Common myeloid progenitor, CD34-positive (primary cell): ENCODE results near the gene SDC1.
A peak's percentile ranks its signal among the peaks of the same experiment; 100 is the strongest.

Source experiments
- CTCF ChIA-PET: fragments of 350-600 bp; sonication (Branson Sonifier 250); formaldehyde crosslinking; loops from one replicate; lab custom pipeline; 2021; ENCODE audit warnings: antibody characterized with exemption; lab: Charles Lee
- POLR2A ChIA-PET: fragments of 350-600 bp; sonication (Branson Sonifier 250); formaldehyde crosslinking; loops from one replicate; lab custom pipeline; 2021; ENCODE audit warnings: antibody characterized with exemption; lab: Charles Lee
- DNase-seq, 3 donors: peaks; one replicate each; pipeline versions ENCODE4 v3.0.0 to v3.0.0-alpha.2; 2013
- H3K27ac ChIP-seq, 2 experiments: 1 replicate in 1 of 2; 2 replicates in 1 of 2; pipeline ENCODE4 v1.7.0; 2013; ENCODE audit warnings: inconsistent platforms in 2 of 2, low read length in 2 of 2, mild to moderate bottlenecking in 2 of 2, low read depth in 1 of 2, moderate library complexity in 1 of 2; ENCODE audit not compliant: severe bottlenecking in 2 of 2, insufficient read depth in 1 of 2, poor library complexity in 1 of 2
- H3K27me3 ChIP-seq, 5 experiments: replicated peaks in 2 of 5; 1 replicate in 3 of 5; 2 replicates in 2 of 5; pipeline versions ENCODE4 v1.6.1 to v1.7.0; 2013; ENCODE audit warnings: low read length in 4 of 5, mild to moderate bottlenecking in 2 of 5, moderate library complexity in 2 of 5, inconsistent platforms in 1 of 5; ENCODE audit not compliant: insufficient read depth in 5 of 5, control insufficient read depth in 4 of 5
- H3K36me3 ChIP-seq, 4 experiments: 1 replicate in 2 of 4; 2 replicates in 2 of 4; pipeline versions ENCODE4 v1.6.1 to v1.7.0; 2013; ENCODE audit warnings: low read length in 3 of 4, control low read depth in 1 of 4, mild to moderate bottlenecking in 1 of 4; ENCODE audit not compliant: control insufficient read depth in 4 of 4, insufficient read depth in 4 of 4
- H3K4me1 ChIP-seq, 4 experiments: 1 replicate in 3 of 4; 2 replicates in 1 of 4; pipeline versions ENCODE4 v1.6.1 to v1.7.1; 2013; ENCODE audit warnings: low read length in 3 of 4, mild to moderate bottlenecking in 3 of 4, control low read depth in 1 of 4, inconsistent platforms in 1 of 4, moderate library complexity in 1 of 4; ENCODE audit not compliant: control insufficient read depth in 4 of 4, insufficient read depth in 4 of 4; ENCODE audit errors: control extremely low read depth in 1 of 4
- H3K4me3 ChIP-seq, 7 experiments: 1 replicate in 4 of 7; 2 replicates in 3 of 7; pipeline versions ENCODE4 v1.5.1 to v1.7.0; 2013; ENCODE audit warnings: mild to moderate bottlenecking in 7 of 7, low read length in 6 of 7, moderate library complexity in 6 of 7, inconsistent platforms in 2 of 7, low read depth in 2 of 7, control low read depth in 1 of 7; ENCODE audit not compliant: insufficient read depth in 4 of 7, control insufficient read depth in 1 of 7; ENCODE audit errors: extremely low read depth in 1 of 7
- H3K9me3 ChIP-seq, 5 experiments: 1 replicate in 4 of 5; 2 replicates in 1 of 5; pipeline versions ENCODE4 v1.6.1 to v1.7.1; 2013; ENCODE audit warnings: low read length in 4 of 5, mild to moderate bottlenecking in 2 of 5, inconsistent platforms in 1 of 5, low read depth in 1 of 5, moderate library complexity in 1 of 5; ENCODE audit not compliant: control insufficient read depth in 4 of 5, insufficient read depth in 2 of 5; ENCODE audit errors: control extremely low read depth in 1 of 5
- WGBS: methylation state at CpG from one replicate; pipeline ENCODE4 v1.1.5; 2013; ENCODE audit not compliant: insufficient coverage; 5-methylcytosine and 5-hydroxymethylcytosine counted together

Gene SDC1

DNA sequence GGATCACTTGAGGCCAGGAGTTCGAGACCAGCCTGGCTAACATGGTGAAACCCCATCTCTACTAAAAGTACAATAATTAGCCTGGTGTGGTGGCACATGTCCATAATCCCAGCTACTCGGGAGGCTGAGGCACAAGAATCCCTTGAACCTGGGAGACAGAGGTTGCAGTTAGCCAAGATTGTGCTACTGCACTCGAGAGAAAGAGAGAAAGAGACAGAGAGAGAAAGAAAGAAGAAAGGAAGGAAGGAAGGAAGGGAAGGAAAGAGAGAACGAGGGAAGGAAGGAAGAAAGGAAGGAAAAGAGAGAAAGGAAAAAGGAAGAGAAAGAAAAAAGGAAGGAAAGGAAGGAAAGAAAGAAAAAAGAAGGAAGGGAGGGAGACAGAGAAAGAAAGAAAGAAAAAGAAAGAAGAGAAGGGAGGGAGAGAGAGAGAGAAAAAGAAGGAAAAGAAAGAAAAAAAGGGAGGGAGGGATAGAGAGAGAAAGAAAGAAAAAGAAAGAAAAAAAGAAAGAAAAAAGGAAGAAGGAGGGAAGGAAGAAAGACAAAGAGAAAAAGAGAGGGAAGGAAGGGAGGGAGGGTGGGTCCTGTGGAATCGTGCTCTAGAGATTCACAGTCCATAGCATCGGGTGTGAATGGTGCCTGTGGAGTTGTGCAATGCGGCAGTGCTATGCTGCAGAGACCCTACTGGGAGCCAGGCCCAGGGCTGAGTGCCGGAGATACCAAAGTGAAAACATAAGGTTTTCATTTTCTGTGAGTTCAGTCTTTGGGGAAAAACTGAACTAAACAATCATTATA lies 4.6 kb upstream of the SDC1 start:
- Histone ChIP-seq H3K36me3 (no peaks in the 10 kb centered on the region), H3K4me1 (peaks cover 0 to 12% (median 10%) of the 10 kb centered on the region in 4 experiments), H3K27me3 (peaks cover 0 to 11% (median 7%) of the 10 kb centered on the region in 5 experiments), H3K9me3 (no peaks in the 10 kb centered on the region), H3K27ac (no peak overlapping the region), H3K4me3 (no peak overlapping the region)
- ChIA-PET CTCF (no interaction called here), POLR2A (no interaction called here)
- 91% methylated on average over 6 of the region's 8 CpGs for WGBS
- DNase-seq, result no peak

- Histone ChIP-seq H3K36me3 (no peaks in the 10 kb centered on the region), H3K27ac (no peak overlapping the region), H3K9me3 (no peaks in the 10 kb centered on the region), H3K4me3 (no peak overlapping the region), H3K4me1 (peaks cover 0 to 26% (median 23%) of the 10 kb centered on the region in 4 experiments), H3K27me3 (peaks cover 0 to 26% (median 12%) of the 10 kb centered on the region in 5 experiments)
- no peak for DNase-seq
- CTCF ChIA-PET, result no interaction called here
- WGBS, result 91% methylated on average over 5 of the region's 10 CpGs
- POLR2A ChIA-PET, result no interaction called here
These were observed 3.1 kb upstream of the SDC1 start for GRCh38 chr2:20227894-20228505.

DNA sequence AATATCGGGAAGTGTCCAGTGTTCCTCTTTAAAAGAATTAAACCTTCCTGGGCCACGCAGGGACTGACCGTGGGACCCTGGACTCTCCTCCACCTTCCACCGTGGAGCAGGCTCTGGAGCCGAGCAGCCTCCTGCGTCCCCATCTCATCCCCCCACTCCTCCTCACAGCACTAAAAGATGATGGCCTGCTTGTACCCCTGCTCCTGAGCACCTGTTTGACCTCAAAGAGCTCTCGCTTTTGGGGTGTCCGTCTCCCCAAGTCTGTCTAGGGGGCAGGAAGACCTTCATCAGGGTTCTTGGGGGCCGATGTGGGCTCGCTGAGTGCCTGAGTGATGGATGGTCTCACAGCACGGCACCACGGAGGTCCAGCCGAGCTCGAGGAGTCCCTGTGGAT lies 1.2 kb upstream of the SDC1 start:
- WGBS, result 95% methylated on average over 14 of the region's 14 CpGs
- Histone ChIP-seq H3K9me3 (no peaks in the 10 kb centered on the region), H3K36me3 (no peaks in the 10 kb centered on the region), H3K27me3 (peaks cover 0 to 44% (median 26%) of the 10 kb centered on the region in 5 experiments), H3K4me3 (no peak overlapping the region), H3K27ac (no peak overlapping the region), H3K4me1 (peaks cover 0 to 28% (median 24%) of the 10 kb centered on the region in 4 experiments)
- ChIA-PET CTCF (interaction anchor here (0.9 to 2.2 kb wide), 9 partner anchors 11 to 271 kb away, joined by 3 to 9 read pairs (median 4); no protein-coding TSS in a partner anchor), POLR2A (interaction anchor here (1.2 kb wide), 1 partner anchor 12 kb away, joined by 3 read pairs; no protein-coding TSS in a partner anchor)
- DNase-seq, result no peak

DNA sequence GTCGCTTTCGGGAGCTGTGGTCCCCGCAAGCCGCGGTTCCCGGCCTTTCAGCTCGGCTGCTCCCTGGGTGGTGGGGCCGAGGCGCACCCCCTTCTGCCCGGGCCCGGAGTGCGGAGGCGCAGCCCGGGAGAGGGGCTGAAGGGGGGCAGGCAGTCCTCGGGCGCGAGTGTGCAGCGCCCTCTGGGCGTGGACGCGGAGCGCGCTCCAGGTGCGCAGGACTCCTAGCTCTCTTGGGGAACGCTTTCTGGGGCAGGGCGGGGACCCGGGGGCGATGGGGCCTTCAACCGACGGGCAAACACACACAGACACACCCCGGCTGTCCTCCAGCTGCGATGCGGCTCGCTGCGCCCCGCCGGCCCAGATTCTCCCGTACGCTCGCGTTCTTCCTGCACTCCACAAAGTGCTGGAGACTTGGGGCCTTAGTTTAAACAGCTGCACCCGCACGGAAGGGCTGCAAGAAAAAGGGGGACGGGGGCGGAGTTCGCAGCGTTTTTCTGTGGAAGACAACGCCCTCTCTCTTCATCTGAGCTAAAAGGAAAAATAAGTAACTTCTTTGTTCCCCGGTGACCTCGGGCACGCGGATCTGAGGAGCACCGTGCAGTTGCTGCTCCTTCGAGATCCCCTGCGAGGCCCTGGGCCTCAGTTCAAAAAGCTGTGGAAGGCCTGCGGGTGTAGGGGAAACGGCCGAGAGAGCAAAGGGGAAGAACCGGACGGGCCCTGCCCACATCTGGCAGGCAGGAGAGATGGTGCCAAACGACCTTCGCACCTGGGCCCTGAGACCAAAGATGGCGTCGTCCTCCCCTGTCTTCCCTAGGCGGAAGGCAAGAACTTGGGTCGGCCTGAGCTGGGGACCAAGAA lies 593 bp upstream of the SDC1 start:
- Histone ChIP-seq H3K9me3 (no peaks in the 10 kb centered on the region), H3K36me3 (no peaks in the 10 kb centered on the region), H3K4me3 (peak overlapping the region in 6 of 7 experiments; percentile 25 to 76 (median 54)), H3K4me1 (peaks cover 0 to 28% (median 24%) of the 10 kb centered on the region in 4 experiments), H3K27me3 (peaks cover 0 to 49% (median 28%) of the 10 kb centered on the region in 5 experiments), H3K27ac (no peak overlapping the region)
- DNase-seq, result peak; percentile 64 to 78 (median 72)
- ChIA-PET CTCF (interaction anchor here (0.8 to 2.2 kb wide), 14 partner anchors 10 to 270 kb away, joined by 3 to 9 read pairs (median 4); no protein-coding TSS in a partner anchor), POLR2A (interaction anchor here (1.2 kb wide), 1 partner anchor 13 kb away, joined by 3 read pairs; no protein-coding TSS in a partner anchor)
- 9% methylated on average over 51 of the region's 66 CpGs for WGBS

GRCh38 chr2:20224164-20224715 lies 690 bp downstream of the SDC1 start:
- Histone ChIP-seq H3K4me3 (peak overlapping the region; percentile 46 to 76 (median 63)), H3K9me3 (no peaks in the 10 kb centered on the region), H3K4me1 (peaks cover 0 to 28% (median 24%) of the 10 kb centered on the region in 4 experiments), H3K36me3 (no peaks in the 10 kb centered on the region), H3K27ac (no peak overlapping the region), H3K27me3 (peaks cover 0 to 49% (median 28%) of the 10 kb centered on the region in 5 experiments)
- DNase-seq, result peak in 2 of 3 donors; percentile 20 to 23
- WGBS, result under 1% methylated on average over 65 of the region's 70 CpGs
- CTCF ChIA-PET, result interaction anchor here (1.4 kb wide), 2 partner anchors 85 to 124 kb away, joined by 3 read pairs; no protein-coding TSS in a partner anchor
- POLR2A ChIA-PET, result interaction anchor here (0.6 kb wide), 1 partner anchor 53 kb away, joined by 4 read pairs; no protein-coding TSS in a partner anchor

GRCh38 chr2:20223407-20224163 lies 1.3 kb downstream of the SDC1 start:
- DNase-seq, result peak in 2 of 3 donors; percentile 36 to 45
- ChIA-PET CTCF (interaction anchor here (1.3 to 1.6 kb wide), 2 partner anchors 15 to 19 kb away, joined by 4 read pairs; no protein-coding TSS in a partner anchor), POLR2A (interaction anchor here (0.6 to 0.7 kb wide), 2 partner anchors 53 to 268 kb away, joined by 3 to 4 read pairs; no protein-coding TSS in a partner anchor)
- Histone ChIP-seq H3K27me3 (peaks cover 0 to 49% (median 28%) of the 10 kb centered on the region in 5 experiments), H3K4me1 (peaks cover 0 to 28% (median 24%) of the 10 kb centered on the region in 4 experiments), H3K27ac (no peak overlapping the region), H3K4me3 (peak overlapping the region; percentile 33 to 76 (median 63)), H3K36me3 (no peaks in the 10 kb centered on the region), H3K9me3 (no peaks in the 10 kb centered on the region)
- WGBS, result under 1% methylated on average over 39 of the region's 66 CpGs
